Testis (tissue), 2 donors: ENCODE measurements around the gene AGAP1.

Experiments used
- POLR2A ChIP-seq: fragments of 450-650 bp; IDR thresholded peaks from one replicate; pipeline ENCODE4 v1.6.1; 2017; ENCODE audit warnings: antibody characterized with exemption, mild to moderate bottlenecking, moderate library complexity
- TF ChIP-seq, protein P1 (sequence below), 3 experiments: fragments of 450-650 bp in 2 of 3; fragments of 200-600 bp in 1 of 3; sonication (generic) in 1 of 3; IDR thresholded peaks; one replicate each; pipeline ENCODE4 v1.5.1; 2016 to 2019; ENCODE audit warnings: antibody characterized with exemption in 3 of 3, mild to moderate bottlenecking in 2 of 3, moderate library complexity in 1 of 3

DNA sequence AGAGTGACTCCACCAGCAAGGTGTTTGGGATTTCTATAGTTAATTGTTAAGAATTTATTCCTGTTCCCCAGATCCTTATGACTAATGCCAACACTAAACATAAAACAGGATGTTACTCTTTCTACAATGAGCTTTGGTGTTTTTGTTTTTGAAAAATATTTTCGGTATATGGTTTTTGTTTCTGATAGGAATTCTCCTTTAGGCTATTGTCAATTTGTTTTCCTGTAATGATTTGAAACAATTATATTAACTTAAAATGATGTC, 182.6 kb downstream of the AGAP1 start:
- TF ChIP-seq, protein P1, sequence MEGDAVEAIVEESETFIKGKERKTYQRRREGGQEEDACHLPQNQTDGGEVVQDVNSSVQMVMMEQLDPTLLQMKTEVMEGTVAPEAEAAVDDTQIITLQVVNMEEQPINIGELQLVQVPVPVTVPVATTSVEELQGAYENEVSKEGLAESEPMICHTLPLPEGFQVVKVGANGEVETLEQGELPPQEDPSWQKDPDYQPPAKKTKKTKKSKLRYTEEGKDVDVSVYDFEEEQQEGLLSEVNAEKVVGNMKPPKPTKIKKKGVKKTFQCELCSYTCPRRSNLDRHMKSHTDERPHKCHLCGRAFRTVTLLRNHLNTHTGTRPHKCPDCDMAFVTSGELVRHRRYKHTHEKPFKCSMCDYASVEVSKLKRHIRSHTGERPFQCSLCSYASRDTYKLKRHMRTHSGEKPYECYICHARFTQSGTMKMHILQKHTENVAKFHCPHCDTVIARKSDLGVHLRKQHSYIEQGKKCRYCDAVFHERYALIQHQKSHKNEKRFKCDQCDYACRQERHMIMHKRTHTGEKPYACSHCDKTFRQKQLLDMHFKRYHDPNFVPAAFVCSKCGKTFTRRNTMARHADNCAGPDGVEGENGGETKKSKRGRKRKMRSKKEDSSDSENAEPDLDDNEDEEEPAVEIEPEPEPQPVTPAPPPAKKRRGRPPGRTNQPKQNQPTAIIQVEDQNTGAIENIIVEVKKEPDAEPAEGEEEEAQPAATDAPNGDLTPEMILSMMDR (IDR thresholded peaks at IDR 0.05) = no peak
- no peak for TF ChIP-seq POLR2A
